Activated CD4-positive, CD25-positive, alpha-beta regulatory T cell treated with anti-CD3 and anti-CD28 coated beads, Interleukin-2, amount 50 U/mL, for 72 hours (primary cell): ENCODE measurements around the gene ZNF860.
"Not testable (repeated sequence)": the region's sequence is repeated elsewhere in the genome, so short reads cannot be mapped to it uniquely, and the experiment has no call there.

Experiments
- DNase-seq: peaks from one replicate; pipeline ENCODE4 v3.0.0; 2021

Gene ZNF860

DNA sequence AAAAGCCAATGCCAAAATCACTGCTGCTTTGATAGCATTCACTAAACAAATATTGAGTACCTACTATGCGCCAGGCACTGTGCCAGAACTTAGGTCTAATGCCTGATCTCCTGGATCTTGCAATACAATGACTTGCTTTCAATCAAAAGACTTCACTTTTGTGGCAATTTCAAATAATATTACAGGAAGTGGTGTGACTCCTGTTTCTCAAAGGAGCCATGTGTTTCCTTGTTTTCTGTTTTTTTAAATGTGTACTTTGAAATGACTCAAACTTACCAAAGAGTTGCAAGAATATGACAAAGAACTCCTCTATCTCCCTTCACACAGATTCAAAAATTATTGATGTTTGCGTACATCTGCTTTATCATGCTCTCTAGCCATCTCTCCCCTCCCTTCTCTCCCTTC lies 18.7 kb upstream of the ZNF860 start:
- DNase-seq: no peak

DNA sequence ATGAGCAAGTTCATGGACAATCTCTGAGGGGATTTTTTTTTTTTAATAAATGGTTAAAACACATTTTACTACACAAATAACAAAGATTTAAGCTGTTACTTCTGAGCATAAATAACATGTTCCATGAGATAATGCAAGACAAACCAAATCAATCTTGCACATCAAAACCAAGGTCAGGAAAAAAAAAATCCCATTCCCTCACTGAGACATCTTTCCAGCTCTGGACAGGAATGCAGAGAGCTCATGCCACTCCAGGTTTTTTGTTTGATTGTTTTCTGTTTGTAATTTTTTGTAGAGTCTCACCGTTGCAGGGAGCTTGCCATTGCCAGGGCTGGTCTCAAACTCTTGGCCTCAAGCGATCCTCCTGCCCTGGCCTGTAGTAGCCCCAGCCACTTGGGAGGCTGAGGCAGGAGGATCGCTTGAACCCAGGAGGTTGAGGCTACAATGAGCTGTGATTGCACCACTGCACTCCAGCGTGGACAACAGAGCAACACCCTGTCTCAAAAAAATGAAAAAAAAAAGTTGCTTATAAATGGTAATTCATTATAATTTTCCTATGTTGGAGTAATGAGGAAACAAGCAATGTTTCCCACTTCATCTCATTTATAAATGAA lies 14.5 kb upstream of the ZNF860 start:
- DNase-seq: no peak

DNA sequence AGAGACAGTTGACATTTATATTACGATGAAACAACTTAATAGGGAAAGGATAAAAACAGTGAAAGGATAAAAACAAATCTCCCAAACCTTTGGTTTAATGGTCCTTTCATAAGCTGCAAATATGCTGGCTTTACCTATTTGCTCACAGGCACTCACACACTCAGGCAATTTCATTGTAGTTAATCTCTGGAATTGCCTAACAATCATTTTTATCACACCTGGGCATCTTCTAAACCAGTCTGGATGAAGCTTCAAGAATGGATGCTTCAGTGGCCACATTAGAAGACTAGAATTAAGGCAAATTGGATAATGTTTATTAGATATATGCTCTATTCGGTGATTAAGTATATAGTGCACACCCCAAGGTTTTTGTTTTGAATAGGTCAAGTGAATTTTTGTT lies 14.0 kb upstream of the ZNF860 start:
- no peak for DNase-seq

DNA sequence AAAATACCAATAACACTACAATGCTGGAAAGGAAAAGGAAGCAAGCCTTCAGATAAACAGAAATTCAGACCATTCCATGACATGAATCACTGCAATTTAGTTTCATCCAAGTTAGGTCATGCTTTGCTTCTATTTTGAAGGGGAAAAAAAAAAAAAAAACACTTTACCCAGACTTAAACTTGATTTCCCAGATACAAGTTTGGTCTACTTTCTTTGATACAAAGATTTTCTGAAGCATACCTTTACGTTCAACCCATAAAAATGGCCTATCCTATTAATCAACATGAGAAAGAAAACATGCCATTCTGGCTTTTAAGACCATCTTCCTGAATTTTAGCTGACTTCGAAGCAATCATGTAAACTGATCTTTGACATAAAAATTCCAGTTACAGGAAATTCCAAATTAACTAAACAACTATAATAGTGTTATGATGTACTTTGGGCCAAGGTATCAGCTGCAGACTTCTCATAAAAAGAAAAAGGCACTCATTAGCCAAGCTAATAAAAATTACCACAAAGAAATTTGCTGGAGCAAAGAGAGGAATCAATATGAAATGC lies 13.1 kb upstream of the ZNF860 start:
- no peak for DNase-seq

DNA sequence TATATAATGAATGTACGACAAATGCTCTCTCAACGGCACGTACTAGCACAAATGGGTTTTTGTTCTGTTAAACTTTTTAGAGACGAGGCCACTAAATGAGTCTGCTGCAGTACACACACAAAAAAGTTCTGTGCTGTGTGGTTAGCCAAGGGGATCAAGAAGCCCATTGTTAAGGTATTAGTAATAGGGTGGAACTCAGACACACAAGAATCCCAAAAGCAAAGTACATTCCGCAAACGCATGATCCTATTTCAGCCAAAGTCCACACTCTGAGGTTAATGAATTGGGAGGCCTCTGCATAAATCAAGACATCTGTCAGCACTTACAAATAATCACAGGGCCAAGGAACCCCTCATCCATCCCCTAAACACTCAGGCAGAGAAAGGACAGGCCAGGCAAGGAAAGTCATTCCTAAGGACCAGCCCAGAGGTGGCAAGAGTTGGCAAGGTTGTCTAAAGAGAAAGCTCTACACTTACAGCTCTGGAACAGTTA lies 12.6 kb upstream of the ZNF860 start:
- no peak for DNase-seq

DNA sequence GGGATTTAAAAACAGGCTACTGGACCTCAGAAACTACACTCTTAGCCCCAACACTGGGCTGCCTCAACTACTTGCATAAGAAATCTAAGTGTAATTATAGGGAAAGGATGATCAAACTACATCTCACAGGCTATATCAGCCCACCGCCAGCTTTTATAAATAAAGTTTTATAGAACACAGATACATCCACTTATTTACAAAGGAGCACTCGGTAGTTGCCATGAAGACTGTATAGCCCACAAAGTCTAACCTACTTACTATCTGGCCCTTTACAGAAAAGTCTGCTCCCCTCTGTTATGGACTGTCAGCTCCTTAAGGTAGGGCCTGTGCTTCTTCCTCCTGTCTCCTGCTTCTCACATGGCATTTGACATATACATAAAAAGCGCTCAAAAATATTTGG lies 9.9 kb upstream of the ZNF860 start:
- DNase-seq: no peak

DNA sequence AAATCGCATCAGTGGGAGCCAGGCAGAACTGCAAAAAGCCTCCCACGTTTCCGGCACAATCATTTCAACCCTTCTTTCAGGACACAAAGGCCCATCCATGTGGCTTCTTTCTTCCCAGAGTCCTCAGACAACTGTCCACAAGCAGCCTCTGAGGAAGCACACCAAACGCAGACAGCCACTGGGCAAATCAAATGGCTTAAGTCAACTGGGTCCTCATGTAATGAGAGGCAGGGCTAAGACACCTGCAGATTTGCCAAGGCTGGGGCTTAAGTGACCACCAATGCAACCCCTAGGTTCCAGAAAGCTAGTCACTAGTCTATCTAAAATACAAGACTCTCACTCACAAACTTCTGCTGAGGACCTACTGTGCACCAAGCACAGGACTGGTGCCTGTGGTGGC lies 8.5 kb upstream of the ZNF860 start:
- no peak for DNase-seq

DNA sequence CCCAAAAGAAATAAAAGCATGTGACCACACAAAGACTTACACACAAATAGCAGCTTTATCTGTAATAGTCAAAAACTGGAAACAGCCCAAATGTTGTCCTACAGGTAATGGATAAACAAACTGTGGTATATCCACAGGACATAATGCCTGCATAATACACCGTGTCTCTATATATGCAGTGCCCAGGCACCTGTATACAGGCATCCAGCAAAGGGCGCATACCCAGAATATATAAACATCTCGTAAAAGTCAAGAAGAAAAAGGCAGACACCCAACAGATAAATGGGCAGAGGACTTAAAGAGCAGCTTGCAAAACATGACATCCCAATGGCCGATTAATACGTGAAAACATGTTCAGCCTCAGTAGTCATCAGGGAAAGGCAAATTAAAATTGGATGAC lies 7.7 kb upstream of the ZNF860 start:
- DNase-seq: no peak

DNA sequence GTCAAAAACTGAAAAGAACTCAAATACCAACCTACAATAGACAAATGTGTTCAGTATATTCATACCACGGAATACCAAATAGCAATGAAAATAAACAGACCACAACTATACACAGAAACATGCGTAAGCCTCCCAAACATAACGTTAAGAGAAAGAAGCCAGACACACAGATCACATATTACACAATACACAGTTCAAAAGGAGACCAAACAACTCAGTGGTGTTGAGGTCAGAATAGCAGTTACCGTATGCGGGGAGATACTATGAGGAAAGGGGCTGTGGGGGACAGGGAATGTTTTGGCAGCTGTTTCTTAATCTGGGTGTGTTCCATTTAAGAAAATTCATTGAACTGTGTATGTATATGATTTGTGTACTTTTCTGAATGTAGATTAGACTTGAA lies 7.1 kb upstream of the ZNF860 start:
- no peak for DNase-seq

DNA sequence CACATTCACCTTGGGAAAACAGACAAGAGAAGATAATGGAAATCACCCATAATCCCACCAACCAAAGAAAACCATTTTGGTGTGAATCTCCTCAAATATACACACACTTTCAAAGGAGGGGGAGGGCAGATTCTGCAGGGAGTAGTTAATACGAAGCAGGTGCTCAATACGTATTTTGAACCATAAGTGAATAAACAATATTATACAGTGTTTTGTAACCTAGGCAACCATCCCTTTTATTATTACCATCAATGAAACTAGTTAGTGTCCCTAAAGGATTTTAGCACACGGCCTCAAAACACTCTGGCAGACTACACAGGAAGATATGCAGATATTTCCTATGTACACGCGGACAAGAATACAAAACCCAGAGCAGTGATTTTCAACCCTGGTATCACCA lies 6.6 kb upstream of the ZNF860 start:
- no peak for DNase-seq

DNA sequence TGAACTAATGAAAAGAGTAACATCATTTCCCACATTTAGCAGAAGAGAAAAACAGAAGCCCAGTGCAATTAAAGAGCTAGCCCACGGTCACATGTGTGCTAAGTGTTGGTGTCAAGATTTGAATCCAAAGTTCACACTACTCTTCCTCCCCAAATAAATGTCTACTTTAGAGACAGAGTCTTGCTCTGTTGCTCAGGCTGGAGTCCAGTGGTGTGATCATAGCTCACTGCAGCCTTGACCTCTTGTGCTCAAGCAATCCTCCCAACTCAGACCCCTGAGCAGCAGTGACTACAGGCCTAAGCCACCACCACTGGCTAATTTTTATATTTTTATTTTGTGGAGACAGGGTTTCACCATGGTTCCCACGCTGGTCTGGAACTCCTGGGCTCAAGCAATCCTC lies 5.2 kb upstream of the ZNF860 start:
- DNase-seq: no peak

DNA sequence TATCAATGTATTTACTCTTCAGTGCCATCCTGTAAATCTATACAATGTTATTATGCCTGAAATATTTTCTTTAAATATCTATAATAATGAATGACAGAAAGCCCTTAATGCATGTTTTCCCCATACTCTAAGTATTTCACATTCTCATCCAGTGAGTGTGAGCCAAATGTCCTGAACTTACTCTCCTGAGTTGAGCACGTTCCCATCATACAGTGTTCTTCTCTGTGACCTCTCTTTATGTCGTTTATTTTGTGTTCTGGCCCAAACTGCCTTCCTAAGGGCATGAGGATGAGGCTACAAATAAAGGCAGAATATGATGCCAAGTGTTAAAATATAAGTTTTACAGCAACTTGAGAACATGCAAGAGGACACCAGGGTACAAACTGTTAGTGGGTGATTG lies 3.8 kb upstream of the ZNF860 start:
- DNase-seq: no peak

DNA sequence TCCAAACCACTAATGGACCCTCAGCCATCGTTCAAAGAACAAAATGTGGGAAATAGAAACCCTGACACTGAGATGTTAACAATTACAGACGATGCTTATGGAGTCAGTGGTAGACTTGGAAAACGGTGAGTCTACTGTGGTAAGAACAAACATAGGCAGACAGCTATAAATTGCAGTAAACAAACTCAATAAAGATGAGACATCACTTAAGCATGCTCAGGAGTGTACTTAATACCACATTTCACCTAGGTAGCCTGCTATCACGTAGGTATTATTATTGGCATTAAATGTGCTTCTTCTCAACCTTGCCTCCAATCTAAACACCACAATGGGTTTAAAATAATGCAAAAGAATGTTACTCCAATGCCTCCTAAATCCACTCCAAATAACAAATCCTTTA lies 3.0 kb upstream of the ZNF860 start:
- DNase-seq: no peak

DNA sequence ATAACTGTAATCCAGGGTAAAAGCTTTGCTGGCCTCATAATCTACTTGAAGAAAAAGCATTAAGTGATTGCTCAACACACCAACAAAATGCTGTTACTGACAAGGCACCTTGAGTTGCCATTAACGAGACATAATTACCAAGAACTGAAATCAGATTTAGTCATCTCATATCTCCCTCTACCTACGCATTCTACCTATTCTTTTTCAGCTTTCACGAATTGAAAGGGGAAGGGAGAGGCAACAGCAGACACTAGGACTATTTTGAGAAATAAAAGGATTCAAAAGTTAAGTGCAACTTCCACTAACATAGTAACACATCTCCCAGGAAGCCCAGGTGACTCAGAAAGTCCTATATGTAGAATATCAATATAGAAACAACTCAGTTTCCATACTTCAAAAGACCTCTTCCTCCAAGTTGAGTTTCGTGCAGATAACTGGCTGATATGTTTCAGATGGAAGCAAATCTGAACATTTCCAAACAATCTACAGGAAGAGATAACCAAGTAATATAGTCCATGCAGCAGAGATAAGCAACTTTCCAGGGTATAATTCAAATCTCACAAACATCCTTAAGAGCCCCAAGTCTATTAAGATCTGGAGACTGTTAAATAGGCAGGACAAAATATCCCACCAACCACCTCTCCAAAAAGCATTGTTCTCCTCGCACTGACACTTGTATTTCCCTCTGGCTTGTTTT lies 2.4 kb upstream of the ZNF860 start:
- DNase-seq: no peak

DNA sequence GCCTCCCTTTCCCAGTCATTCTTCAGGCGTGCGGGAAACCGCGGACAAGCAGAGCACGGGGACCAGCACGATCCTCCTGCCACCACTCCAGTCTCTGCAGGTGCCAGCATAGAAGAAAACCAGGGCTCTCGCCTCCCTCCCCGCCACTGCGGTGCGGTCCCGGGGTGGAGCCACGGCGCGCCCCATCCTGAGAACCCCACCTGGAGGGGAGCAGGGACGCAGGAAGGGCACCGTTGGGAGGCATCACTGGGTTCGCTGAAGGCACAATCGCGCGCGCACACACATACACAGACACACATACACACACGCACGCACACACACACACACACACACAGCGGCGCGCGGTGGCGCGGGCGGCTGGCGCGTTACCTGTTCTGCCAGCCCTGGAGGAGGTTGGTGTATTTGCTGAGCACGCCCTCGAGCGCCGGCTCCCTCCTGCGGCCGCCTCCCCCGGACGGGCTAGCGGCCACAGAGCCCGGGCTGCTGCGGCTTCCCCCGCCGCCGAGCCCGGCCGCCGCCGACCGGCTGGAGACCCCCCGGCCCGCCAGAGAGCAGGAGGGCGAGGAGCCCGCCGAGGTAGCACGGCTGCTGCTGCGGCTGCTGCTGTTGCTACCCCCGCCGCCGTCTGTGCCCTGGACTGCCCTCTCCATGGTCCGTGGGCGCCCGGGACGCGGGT lies 882 bp upstream of the ZNF860 start:
- peak; percentile 32 for DNase-seq

DNA sequence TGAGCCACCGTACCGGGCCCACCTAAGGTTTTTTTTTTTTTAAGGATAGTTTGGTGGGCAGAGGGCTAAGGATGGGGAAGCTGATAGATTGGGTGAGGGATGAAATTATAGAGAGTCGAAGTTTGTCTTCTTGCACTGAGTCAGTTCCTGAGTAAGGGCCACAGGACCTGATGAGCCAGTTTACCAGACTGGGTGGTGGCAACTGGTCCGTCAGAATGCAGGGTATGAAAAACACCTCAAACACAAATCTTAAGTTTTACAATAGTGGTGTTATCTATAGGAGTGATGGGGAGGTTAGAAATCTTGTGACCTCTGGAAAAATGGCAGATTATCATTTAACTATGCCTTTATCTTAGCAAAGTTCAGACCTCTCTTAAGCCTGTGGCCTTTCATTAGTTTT lies 2.8 kb downstream of the ZNF860 start:
- no peak for DNase-seq

DNA sequence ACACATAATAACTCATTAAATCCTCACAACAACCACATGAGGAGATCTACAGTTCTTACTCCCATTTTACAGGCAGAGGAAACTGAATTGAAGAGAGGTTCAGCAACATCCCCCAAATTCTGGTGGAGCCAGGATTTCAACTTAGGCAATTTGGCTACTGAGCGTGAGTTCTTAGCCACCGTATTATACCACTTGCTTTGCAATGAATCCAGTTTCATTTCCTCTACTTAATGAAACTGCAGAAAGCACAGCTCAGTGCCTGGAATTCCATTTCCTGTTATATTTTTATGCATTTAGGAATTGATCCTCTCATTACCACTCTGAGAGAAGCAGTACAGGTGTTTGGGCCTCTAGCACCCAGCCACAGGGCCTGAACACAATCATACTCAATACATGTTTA lies 4.3 kb downstream of the ZNF860 start:
- no peak for DNase-seq

DNA sequence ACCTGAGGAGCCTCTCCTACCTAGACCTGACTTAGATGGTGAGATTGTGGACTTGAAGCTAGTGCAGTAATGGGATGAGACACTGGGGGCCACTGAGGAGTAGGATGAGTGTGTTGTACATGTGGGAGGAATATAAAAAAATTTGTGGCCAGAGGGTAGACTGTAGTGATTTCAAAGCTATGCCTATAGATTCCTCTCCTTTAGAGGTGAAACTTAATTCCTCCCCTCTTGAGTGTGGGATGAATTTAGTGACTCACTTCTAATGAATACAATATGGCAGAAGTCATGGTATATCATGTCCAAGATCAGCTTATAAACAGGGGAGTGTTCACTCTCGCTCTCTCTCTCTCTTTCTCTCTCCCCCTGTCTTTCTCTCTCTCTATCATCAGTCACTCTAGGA lies 6.7 kb downstream of the ZNF860 start:
- DNase-seq: no peak

DNA sequence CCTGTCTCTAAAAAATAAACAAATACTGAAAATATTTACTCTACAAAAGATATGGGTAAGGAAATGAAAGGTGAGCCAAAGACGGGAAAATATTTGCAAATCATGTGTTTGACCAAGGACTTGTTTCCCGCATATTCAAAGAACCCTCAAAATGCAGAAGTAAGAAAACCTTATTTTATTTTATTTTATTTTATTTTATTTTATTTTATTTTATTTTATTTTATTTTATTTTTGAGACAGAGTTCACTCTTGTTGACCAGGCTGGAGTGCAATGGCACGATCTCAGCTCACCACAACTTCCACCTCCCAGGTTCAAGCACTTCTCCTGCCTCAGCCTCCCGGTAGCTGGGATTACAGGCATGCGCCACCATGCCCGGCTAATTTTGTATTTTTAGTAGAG lies 11.4 kb downstream of the ZNF860 start:
- DNase-seq: not testable (repeated sequence)

DNA sequence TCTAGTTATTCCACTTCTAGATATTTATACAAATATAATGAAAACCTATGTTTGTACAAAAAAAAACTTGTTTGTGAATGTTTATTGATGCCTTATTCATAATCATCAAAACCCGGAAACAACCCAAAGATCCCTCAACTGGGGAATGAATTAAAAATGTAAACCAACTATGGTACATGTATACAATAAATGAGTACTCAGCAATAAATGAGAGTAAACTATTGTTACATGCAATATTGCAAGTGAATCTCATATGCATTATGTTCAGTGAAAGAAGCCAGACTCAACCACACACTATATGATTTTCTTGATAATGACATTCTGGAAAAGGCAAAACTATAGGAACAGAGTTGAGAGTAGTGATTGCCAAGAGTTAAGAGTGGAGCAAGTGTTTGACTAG lies 12.3 kb downstream of the ZNF860 start:
- no peak for DNase-seq

DNA sequence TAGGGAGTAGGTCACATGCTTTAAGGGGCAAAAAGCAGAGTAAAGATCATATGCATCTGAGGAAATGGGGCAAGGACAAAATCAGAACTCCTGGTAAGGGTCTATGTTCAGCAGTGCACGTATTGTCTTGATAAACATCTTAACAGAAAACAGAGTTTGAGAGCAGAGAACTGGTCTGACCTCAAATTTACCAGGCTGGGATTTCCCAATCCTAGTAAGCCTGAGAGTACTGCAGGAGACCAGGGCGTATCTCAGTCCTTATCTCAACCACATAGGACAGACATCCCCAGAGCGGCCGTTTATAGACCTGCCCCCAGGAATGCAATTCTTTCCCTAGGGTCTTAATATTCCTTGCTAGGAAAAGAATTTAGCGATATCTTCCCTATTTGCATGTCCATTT lies 13.5 kb downstream of the ZNF860 start:
- not testable (repeated sequence) for DNase-seq

DNA sequence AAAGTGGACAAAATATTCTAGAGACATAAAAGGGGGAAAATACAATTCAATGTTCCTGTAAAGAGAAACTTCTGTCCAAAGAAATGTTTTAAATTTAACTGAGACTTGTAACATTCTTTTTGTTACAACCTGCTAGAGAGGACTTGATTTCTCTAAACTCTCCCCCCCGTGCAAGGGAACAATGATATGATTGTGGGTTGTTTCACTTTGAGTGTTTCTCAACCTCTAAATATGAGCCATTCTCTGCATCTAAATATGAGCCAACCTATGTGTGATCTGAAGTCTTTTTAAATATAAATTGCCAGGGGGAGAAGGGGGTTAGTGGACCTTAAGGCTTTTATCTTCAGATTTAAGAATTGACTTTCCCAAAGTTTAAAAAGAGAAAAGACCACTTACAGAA lies 14.6 kb downstream of the ZNF860 start:
- DNase-seq: no peak

DNA sequence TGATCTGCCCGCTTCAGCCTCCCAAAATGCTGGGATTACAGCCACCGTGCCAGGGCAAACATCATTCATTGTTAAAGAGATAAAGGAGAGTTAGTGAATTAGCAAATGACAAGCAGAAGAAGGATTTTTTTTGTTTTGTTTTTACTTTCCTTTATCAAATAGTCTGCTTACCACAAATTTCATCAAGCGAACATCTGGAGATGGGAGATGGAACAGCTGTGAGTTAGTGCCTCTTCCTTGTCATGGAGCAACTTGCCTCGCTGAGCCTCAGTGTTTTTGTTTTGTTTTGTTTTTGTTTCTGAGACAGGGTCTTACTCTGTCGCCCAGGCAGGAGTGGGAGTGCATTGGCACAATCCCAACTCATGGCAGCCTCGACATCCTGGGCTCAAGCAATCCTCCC lies 15.9 kb downstream of the ZNF860 start:
- DNase-seq: no peak

DNA sequence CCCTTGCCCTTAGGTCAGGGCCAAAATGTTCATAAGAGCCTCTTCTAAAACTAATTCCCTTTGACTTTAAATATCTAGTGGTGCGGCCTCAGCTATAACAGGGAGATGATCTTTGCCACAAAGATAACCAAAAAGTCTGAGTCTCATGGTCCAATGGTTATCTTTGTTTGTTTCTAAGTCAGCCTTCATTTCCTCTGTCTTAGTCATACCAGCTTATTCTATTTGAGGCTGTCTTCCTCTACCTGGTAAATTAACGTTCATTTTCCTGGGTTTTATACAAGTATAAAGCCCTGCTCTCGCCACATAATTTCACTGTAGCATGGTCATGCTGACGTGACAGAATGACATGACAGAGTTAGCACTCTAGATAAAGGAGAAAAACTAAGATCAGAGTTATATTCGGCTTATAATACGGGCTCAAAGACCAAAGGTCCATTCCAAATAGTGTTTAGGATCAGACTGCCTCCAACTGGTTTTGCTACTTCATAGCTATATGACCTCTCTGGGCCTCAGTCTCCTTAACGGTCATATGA lies 18.4 kb downstream of the ZNF860 start:
- no peak for DNase-seq
